Measurements from ENCODE around the gene NSUN4.

NSUN4 gene

DNA sequence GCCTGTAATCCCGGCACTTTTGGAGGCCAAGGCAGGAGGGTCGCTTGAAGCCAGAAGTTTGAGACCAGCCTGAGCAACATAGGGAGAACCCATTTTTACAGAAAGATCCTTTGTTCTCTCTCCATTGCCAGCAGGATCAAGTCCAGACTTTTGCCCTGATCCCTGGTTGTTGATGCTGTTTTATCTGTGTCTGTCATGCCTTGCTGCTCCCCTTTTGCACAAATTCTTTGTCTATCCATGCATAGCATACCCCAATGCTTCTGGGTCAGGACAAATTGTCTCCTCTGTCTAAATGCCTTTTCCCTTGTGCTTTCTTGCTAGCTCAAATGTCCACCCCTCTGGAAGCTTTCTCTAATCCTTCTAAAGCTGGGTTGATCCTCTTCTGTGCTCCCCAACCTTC lies 28.2 kb downstream of the NSUN4 start:
- no peak for DNase-seq

DNA sequence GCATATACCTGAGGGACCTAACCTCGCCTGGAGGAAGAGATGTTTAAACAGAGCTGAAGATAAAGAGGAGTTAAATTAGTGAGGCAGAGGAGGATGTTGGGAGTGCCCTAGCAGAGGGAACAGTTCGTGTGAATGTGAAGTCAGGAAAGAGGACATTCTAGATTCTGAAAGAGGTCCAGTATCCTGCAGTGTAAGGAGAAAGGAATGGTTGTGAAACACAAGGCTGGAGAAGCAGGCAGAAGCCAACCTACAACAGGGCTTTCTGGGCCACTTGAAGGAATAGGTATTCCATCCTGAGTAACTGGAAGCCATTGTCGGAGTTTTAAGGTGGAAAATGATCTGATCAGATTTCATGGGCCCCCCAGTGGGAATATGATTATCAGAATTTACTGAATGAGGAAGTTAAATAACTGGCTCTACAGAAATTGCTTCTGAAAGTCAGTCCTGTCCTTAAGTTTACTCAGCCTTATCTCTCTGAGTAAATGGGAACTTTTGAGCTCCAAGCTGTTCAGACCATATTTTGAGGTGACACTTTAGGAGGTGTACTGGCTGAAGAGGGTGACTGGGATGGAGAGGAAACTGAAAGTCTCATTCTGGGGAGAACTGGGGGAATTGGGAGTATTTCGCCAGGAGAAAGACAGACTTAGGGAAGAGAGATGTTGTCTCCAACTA lies 29.1 kb downstream of the NSUN4 start:
- DNase-seq: peak; percentile 50

GRCh38 chr1:46370214-46370633 lies 29.6 kb downstream of the NSUN4 start:
- DNase-seq: peak; percentile 76

- no peak for DNase-seq
Observed at GRCh38 chr1:46372431-46372830, 31.8 kb downstream of the NSUN4 start.

GRCh38 chr1:46379996-46380395 lies 39.4 kb downstream of the NSUN4 start:
- DNase-seq: no peak

DNA sequence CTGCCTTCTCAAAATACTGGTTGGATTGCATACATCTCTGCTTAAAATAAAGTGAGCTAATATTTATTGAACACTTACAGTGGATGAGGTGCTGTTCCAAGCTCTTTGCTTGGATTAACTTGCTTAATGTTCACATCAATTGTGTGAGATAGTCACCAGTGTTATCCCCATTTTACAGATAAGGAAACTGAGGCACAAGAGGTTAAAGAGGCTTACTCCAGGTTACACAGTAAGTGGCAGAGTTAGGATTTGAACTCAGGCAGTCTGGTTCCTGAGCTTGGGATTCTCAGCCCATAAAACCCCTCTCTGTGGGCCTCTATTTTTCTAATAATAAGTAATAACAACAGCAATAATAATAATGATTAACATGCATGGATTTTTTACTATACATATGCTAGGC lies 39.9 kb downstream of the NSUN4 start:
- DNase-seq: no peak

DNA sequence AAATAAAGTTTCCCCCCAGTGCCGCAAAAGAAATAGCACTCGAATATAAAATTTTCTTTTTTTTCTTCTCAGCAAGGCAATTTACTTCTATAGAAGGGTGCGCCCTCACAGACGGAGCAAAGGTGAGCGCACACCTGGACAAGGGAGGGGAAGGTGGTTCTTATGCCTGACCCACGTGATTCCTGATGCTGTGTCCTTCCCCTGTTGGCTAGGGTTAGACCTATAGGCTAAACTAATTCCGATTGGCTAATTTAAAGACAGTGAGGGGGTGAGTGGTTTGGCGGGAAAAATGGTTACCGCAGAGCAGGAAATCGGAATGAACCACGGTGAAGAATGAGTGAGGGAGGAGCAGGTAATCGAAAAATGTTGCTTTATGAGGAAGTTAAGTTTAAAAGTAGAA lies 52.9 kb downstream of the NSUN4 start:
- DNase-seq: no peak

DNA sequence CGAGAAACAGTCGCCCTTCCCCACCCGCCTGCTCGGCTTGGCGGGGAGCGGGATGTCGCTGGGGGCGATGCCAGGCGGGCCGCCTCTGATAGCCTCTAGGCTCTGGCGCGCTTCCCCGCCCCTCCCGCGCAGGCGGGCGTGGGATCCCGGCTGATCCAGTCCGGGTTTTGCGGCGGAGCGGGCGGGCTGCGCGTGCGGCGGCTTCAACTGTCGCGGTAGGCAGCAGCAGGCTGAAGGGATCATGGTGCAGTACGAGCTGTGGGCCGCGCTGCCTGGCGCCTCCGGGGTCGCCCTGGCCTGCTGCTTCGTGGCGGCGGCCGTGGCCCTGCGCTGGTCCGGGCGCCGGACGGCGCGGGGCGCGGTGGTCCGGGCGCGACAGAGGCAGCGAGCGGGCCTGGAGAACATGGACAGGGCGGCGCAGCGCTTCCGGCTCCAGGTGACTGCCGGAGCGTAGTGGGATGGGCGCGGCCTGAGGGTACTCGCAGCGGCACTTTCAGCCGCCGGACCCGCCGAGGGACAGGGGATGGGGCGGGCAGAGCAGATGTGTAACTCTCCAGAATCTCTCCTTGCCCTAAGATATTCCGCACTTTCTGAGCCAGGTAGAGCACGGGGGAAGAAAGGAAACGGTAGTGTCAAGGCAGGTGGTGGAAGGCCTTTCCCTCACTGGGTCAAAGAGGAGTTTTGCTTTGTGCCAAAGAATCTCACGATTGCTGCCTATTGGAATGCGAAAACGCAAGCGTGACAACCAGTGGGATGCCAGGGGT lies 53.7 kb downstream of the NSUN4 start, which contains the start of gene FAAH:
Gene FAAH (plus strand): TSS at position 210 of the 764 bp plus-strand sequence. CDS start 32 bp downstream, at position 242.
- no peak for DNase-seq

DNA sequence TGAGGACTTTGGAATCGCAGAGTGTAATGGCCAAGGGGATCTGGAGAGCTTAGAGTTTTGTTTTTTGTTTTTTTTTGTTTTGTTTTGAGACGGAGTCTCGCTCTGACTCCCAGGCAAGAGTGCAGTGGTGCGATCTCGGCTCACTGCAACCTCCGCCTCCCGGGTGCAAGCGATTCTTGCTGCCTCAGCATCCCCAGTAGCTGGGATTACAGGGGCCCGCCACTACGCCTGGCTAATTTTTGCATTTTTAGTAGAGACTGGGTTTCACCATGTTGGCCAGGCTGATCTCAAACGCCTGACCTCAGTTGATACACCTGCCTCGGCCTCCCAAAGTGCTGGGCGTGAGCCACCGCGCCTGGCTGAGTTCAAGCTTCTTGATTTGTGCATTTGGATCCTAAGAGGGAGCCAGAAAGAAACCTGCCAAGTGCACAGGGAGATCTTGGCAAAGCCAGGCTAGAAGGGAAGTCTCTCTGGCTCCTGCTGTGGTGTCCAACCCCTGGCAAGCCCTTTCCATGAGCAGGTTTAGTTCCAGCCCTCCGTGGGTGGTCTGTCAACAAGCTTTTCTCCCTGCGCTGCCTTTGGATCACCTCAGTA lies 54.4 kb downstream of the NSUN4 start:
- DNase-seq: no peak

DNA sequence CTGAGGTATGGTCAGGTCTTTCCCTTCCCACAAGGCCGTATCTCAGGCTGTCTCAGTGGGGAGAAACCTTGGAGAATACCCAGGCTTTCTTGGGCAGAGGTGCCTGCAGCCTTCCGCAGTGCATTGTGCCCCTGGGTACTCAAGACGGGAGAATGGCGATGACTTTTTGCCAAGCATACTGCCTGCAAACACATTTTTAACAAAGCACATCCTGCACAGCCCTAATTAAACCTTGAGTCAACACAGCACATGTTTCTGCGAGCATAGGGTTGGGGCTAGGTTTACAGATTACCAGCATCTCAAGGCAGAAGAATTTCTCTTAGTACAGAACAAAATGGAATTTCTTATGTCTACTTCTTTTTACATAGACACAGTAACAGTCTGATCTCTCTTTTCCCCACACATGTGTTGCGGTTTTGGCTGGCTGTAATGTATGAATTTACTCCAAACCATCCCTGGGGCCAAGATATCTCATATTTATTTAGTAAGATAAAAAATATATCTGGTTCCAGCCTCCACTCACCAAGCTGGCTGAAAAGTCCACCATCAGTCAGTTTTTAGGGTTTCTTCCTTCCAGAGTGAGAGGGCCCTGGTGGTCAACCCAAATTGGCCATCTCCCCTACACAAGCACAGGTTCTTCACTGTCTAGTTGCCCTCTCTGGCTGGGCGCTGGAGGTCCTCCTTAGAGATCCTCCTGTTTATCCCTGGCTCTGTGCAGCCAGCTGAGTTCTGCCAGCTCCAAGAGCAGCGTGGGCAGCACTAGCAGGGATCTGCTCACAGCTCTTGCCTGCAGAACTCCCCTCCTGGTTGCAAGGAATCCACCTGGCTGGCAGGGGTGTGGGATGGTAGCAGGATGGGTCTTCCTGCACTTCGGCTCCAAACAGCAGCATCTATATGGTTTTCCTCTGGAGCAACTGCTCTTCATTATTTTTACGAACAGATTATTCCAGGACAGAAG lies 56.1 kb downstream of the NSUN4 start:
- DNase-seq: no peak

GRCh38 chr1:46399307-46399706 lies 58.7 kb downstream of the NSUN4 start:
- DNase-seq: peak; percentile 32

- DNase-seq: no peak
Observed at GRCh38 chr1:46400421-46400820, 59.8 kb downstream of the NSUN4 start.

GRCh38 chr1:46401154-46401913 lies 60.7 kb downstream of the NSUN4 start:
- DNase-seq: no peak

- peak; percentile 93 for DNase-seq
Observed at GRCh38 chr1:46401964-46402626, 61.5 kb downstream of the NSUN4 start.

- DNase-seq: no peak
Observed at GRCh38 chr1:46403916-46404315, 63.3 kb downstream of the NSUN4 start.

GRCh38 chr1:46404482-46405196 lies 64.0 kb downstream of the NSUN4 start:
- DNase-seq: peak; percentile 58

- no peak for DNase-seq
Observed at GRCh38 chr1:46405197-46405555, 64.6 kb downstream of the NSUN4 start.

- DNase-seq: peak; percentile 17
Observed at GRCh38 chr1:46405724-46406123, 65.1 kb downstream of the NSUN4 start.

DNA sequence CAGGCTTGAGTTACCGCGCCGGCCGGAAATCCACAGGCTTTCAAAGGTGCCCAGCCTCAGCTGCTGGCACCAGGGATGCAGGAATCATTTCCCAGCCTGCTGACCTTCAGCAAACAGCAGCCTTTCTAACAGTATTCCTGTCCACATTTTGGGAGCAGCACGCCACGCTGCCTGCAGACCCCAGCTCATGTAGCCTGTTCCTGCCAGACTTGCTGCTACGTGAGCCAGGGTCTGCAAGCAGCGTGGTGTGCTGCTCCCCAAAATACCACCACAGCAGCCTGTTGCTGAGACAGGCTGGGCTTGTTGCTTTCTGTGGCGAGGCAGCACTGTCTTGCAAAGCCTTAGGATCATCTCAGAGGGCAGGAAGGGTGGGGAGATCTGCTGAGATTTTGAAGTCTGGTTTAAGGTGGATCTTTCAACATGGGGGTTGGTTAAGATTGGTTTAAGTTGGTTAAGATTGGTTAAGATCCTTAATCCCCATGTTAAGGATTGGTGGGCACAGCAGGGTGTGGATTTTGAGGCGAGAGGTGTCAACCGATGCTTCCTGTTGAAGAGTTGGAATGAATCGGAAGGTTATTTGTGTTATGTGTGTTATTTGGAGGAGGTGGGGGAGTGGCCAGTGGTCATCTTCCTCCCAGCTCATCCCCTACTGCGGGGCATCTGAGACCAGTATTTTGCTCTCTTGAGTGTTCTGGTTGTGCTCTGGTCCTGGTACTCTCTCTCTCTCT lies 66.4 kb downstream of the NSUN4 start:
- no peak for DNase-seq

DNA sequence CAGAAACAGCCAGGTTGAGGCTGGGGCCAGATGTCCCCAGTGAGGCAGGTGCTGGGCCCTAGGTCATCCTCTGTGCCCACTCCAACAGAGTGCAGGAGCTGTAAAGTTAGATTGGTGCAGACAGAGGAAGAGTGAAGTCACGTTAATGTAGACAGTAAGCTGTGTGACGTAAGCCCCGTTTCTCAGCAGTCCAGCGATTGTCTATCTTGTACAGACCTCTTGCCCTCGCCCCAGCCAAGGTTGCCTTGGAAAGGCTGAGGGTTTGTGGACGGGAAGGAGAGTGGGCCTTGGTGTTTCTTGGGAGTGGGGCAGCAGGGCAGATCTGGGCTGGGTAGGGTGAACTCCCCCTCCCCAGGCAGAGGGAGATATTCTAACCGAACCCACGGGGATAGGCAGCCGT lies 67.0 kb downstream of the NSUN4 start:
- no peak for DNase-seq
